Keratinocyte (primary cell): Measurements from ENCODE around the gene AK9. TPM values are rescaled to one million over a fixed set of nuclear protein-coding genes. Genes with fewer than 3 reads are reported as not detected.

Experiments used
- DNase-seq: peaks from one replicate; pipeline ENCODE4 v3.0.0-alpha.2; 2011; ENCODE audit warnings: low read depth, missing footprints, low spot score
- FAIRE-seq: peaks from 2 replicates; lab custom pipeline; 2011; peaks lifted over from hg19 to GRCh38; lab: Jason Lieb, UNC
- H2AFZ ChIP-seq: 2 replicates; pipeline ENCODE4 v1.6.0; 2012; ENCODE audit warnings: low read length, control low read depth, inconsistent platforms; ENCODE audit not compliant: control insufficient read depth
- H3K27ac ChIP-seq: 2 replicates; pipeline ENCODE4 v1.5.1; 2011; ENCODE audit warnings: low read length; ENCODE audit not compliant: control insufficient read depth, insufficient read depth
- H3K27me3 ChIP-seq: 3 replicates; pipeline ENCODE4 v1.6.0; 2011; ENCODE audit warnings: low read length; ENCODE audit not compliant: control insufficient read depth, insufficient read depth; ENCODE audit errors: extremely low read depth
- H3K36me3 ChIP-seq, 2 experiments: 2 replicates in 1 of 2; 3 replicates in 1 of 2; pipeline ENCODE4 v1.5.1; 2011; ENCODE audit warnings: low read length in 2 of 2, mild to moderate bottlenecking in 1 of 2; ENCODE audit not compliant: control insufficient read depth in 2 of 2, insufficient read depth in 2 of 2; ENCODE audit errors: extremely low read depth in 1 of 2
- H3K4me1 ChIP-seq: 3 replicates; pipeline ENCODE4 v1.5.1; 2011; ENCODE audit warnings: low read length; ENCODE audit not compliant: control insufficient read depth, insufficient read depth; ENCODE audit errors: extremely low read depth
- H3K4me2 ChIP-seq: 3 replicates; pipeline ENCODE4 v1.6.0; 2011; ENCODE audit warnings: low read depth, low read length; ENCODE audit not compliant: control insufficient read depth, insufficient read depth; ENCODE audit errors: extremely low read depth
- H3K4me3 ChIP-seq, 3 experiments: fragments of 200-600 bp in 1 of 3; sonication (generic) in 1 of 3; 2 replicates in 2 of 3; 3 replicates in 1 of 3; pipeline ENCODE4 v1.5.1; 2011 to 2016; ENCODE audit warnings: low read length in 3 of 3, mild to moderate bottlenecking in 3 of 3, control low read depth in 2 of 3, inconsistent platforms in 1 of 3, low read depth in 1 of 3, mixed read lengths in 1 of 3, mixed run types in 1 of 3, moderate library complexity in 1 of 3; ENCODE audit not compliant: control insufficient read depth in 2 of 3, insufficient read depth in 2 of 3; ENCODE audit errors: extremely low read depth in 1 of 3
- H3K79me2 ChIP-seq: 2 replicates; pipeline ENCODE4 v1.6.0; 2012; ENCODE audit warnings: low read length; ENCODE audit not compliant: control insufficient read depth, insufficient read depth
- H3K9ac ChIP-seq: 3 replicates; pipeline ENCODE4 v1.6.0; 2011; ENCODE audit warnings: low read length; ENCODE audit not compliant: control insufficient read depth, insufficient read depth; ENCODE audit errors: extremely low read depth
- H3K9me1 ChIP-seq: 3 replicates; pipeline ENCODE4 v1.6.0; 2011; ENCODE audit warnings: low read length; ENCODE audit not compliant: control insufficient read depth, insufficient read depth; ENCODE audit errors: extremely low read depth
- H3K9me3 ChIP-seq: 2 replicates; pipeline ENCODE4 v1.5.1; 2012; ENCODE audit warnings: low read depth, low read length; ENCODE audit not compliant: control insufficient read depth
- H4K20me1 ChIP-seq: 3 replicates; pipeline ENCODE4 v1.6.0; 2011; ENCODE audit warnings: low read length; ENCODE audit not compliant: control insufficient read depth, insufficient read depth; ENCODE audit errors: extremely low read depth
- EZH2 ChIP-seq: IDR thresholded peaks from one replicate; pipeline ENCODE4 v1.6.1; 2012; ENCODE audit warnings: inconsistent platforms, mild to moderate bottlenecking, low read length, moderate library complexity
- dilution Hi-C: fragments of 300-500 bp; cut with MboI; formaldehyde crosslinking; loops from one replicate; pipeline ENCODE4 v1.7.0; 2020; ENCODE audit warnings: low sequenced_read_pairs; ENCODE audit not compliant: extremely low pct_ligation_motif_present
- polyA plus RNA-seq, 5 experiments: library from polyadenylated mRNA; depleted of rRNA in 3 of 5; stranded (reverse) in 3 of 5; stranded (forward) in 1 of 5; unstranded in 1 of 5; fragments of >200 nt; gene quantifications; 1 replicate in 1 of 5; 2 replicates in 3 of 5; 3 replicates in 1 of 5; pipeline versions ENCODE4 v1.2.1 to v1.2.3, GENCODE V29; 2011 to 2012; ENCODE audit warnings: missing spikeins in 2 of 5, low read depth in 1 of 5, low replicate concordance in 1 of 5
- TF ChIP-seq, protein P1 (sequence below), 3 experiments: IDR thresholded peaks in 1 of 3; conservative IDR thresholded peaks in 1 of 3; optimal IDR thresholded peaks in 1 of 3; 2 replicates in 2 of 3; 3 replicates in 1 of 3; pipeline versions ENCODE3 to v1.5.1; 2011; ENCODE audit warnings: low read length in 3 of 3, mild to moderate bottlenecking in 3 of 3, moderate library complexity in 2 of 3, control low read depth in 1 of 3, inconsistent platforms in 1 of 3; ENCODE audit not compliant: insufficient read depth in 2 of 3; ENCODE audit errors: extremely low read depth in 1 of 3

Gene AK9
- polyA plus RNA-seq, 1 donor (not counting 4 experiments of a cell fraction or from before 2014, with no cell fraction given): 1.8 TPM

GRCh38 chr6:109457562-109457996 lies 233.4 kb downstream of the AK9 start:
- TF ChIP-seq, protein P1, sequence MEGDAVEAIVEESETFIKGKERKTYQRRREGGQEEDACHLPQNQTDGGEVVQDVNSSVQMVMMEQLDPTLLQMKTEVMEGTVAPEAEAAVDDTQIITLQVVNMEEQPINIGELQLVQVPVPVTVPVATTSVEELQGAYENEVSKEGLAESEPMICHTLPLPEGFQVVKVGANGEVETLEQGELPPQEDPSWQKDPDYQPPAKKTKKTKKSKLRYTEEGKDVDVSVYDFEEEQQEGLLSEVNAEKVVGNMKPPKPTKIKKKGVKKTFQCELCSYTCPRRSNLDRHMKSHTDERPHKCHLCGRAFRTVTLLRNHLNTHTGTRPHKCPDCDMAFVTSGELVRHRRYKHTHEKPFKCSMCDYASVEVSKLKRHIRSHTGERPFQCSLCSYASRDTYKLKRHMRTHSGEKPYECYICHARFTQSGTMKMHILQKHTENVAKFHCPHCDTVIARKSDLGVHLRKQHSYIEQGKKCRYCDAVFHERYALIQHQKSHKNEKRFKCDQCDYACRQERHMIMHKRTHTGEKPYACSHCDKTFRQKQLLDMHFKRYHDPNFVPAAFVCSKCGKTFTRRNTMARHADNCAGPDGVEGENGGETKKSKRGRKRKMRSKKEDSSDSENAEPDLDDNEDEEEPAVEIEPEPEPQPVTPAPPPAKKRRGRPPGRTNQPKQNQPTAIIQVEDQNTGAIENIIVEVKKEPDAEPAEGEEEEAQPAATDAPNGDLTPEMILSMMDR (optimal IDR thresholded peaks at IDR 0.05 in 1 of 3, IDR thresholded peaks at IDR 0.05 in 1 of 3, conservative IDR thresholded peaks at IDR 0.05 in 1 of 3; ENCODE audit: extremely low read depth in 1 of 3, insufficient read depth in 2 of 3, low read length in 3 of 3): no peak
- no peak for TF ChIP-seq EZH2
- no peak for FAIRE-seq
- Histone ChIP-seq H3K27me3 (no peaks in the 10 kb centered on the region), H3K79me2 (peaks cover 2% of the 10 kb centered on the region), H3K9me1 (no peaks in the 10 kb centered on the region), H3K27ac (no peak overlapping the region), H3K9me3 (no peaks in the 10 kb centered on the region), H3K36me3 (peaks cover under 1 to 5% of the 10 kb centered on the region in 2 experiments), H3K4me3 (peak overlapping the region in 1 of 3 experiments; percentile 23), H3K4me2 (no peak overlapping the region), H3K9ac (no peak overlapping the region), H3K4me1 (peaks cover 30% of the 10 kb centered on the region), H4K20me1 (no peaks in the 10 kb centered on the region), H2AFZ (no peak overlapping the region)
- no peak for DNase-seq
- dilution Hi-C loops: no loop called here

DNA sequence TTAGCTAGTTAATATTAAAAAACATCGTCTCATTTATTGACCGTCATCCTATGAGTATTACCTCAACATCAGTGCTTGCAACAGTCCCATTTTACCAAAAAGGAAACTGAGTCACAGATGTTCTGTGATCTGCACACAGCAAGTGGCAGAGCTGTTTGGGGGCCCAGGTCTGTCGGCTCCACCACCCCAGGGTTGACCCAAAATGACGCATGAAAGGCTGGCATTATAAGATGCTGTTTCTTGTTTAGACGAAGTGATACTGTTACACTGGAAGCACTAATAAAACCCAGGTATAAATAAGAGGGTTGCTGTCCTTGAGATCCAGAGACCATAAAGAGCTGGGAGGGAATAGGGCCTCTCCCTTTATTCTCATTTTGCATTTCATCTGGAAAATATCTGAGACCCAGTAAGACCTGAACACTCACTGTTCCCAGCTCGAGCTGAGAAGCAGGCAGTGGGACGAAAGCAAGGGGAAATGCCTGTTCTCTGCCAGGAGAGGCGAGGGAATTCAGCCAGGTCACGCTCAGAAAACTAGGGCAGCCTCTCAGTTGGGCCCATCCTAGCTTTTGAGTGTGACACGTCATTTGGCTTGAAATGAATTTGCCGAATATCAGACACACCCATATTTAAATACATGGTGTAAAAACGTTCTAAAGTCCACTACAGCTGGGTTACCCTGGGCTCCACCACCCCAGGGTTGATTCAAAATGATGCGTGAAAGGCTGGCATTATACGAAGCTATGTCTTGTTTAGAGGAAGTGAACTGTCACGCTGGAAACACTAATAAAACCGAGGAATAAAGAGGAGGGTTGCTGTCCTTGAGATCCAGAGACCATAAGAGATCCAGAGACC lies 234.1 kb downstream of the AK9 start:
- no peaks in the 10 kb centered on the region for H3K9me1 ChIP-seq
- no peak for DNase-seq
- peak overlapping the region; percentile 78 to 79 (median 79) for H3K4me3 ChIP-seq
- dilution Hi-C loops: no loop called here
- H3K9ac ChIP-seq: peak overlapping the region; percentile 22
- FAIRE-seq: peak; percentile 5
- no peaks in the 10 kb centered on the region for H3K9me3 ChIP-seq
- H4K20me1 ChIP-seq: no peaks in the 10 kb centered on the region
- peaks cover 25% of the 10 kb centered on the region for H3K4me1 ChIP-seq
- H3K27me3 ChIP-seq: no peaks in the 10 kb centered on the region
- H3K79me2 ChIP-seq: peaks cover 2% of the 10 kb centered on the region
- H3K4me2 ChIP-seq: peak overlapping the region; percentile 79
- TF ChIP-seq EZH2: no peak
- TF ChIP-seq, protein P1 (optimal IDR thresholded peaks at IDR 0.05 in 1 of 3, IDR thresholded peaks at IDR 0.05 in 1 of 3, conservative IDR thresholded peaks at IDR 0.05 in 1 of 3; ENCODE audit: extremely low read depth in 1 of 3, insufficient read depth in 2 of 3, low read length in 3 of 3): no peak
- H2AFZ ChIP-seq: no peak overlapping the region
- peaks cover 4 to 9% of the 10 kb centered on the region in 2 experiments for H3K36me3 ChIP-seq
- H3K27ac ChIP-seq: peak overlapping the region; percentile 3
